Keratinocyte (primary cell): Measurements from ENCODE around the gene SORL1.

Source experiments
- EZH2 ChIP-seq: IDR thresholded peaks from one replicate; pipeline ENCODE4 v1.6.1; 2012; ENCODE audit warnings: inconsistent platforms, mild to moderate bottlenecking, low read length, moderate library complexity
- TF ChIP-seq, protein P1 (sequence below), 3 experiments: IDR thresholded peaks in 1 of 3; conservative IDR thresholded peaks in 1 of 3; optimal IDR thresholded peaks in 1 of 3; 2 replicates in 2 of 3; 3 replicates in 1 of 3; pipeline versions ENCODE3 to v1.5.1; 2011; ENCODE audit warnings: low read length in 3 of 3, mild to moderate bottlenecking in 3 of 3, moderate library complexity in 2 of 3, control low read depth in 1 of 3, inconsistent platforms in 1 of 3; ENCODE audit not compliant: insufficient read depth in 2 of 3; ENCODE audit errors: extremely low read depth in 1 of 3

DNA sequence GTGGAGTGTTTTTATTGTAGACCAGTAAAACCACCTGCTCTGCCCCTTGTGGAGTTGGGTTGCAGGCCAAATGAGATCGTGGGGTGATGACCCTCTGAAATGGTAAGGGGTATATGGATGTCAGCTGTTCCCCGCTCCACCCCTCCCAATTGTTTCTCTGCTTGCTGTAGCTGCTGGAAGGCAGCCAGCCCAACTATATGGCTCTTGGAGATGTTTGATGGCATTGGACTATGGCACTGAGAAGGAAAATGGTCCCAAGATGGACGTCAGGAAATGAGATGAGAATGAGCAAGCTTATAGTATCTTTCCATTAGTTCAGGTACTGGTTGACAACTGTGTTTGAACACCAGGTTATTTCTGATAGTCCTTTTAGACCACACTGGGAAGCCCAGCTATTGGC lies 95.5 kb downstream of the SORL1 start:
- TF ChIP-seq, protein P1, sequence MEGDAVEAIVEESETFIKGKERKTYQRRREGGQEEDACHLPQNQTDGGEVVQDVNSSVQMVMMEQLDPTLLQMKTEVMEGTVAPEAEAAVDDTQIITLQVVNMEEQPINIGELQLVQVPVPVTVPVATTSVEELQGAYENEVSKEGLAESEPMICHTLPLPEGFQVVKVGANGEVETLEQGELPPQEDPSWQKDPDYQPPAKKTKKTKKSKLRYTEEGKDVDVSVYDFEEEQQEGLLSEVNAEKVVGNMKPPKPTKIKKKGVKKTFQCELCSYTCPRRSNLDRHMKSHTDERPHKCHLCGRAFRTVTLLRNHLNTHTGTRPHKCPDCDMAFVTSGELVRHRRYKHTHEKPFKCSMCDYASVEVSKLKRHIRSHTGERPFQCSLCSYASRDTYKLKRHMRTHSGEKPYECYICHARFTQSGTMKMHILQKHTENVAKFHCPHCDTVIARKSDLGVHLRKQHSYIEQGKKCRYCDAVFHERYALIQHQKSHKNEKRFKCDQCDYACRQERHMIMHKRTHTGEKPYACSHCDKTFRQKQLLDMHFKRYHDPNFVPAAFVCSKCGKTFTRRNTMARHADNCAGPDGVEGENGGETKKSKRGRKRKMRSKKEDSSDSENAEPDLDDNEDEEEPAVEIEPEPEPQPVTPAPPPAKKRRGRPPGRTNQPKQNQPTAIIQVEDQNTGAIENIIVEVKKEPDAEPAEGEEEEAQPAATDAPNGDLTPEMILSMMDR (optimal IDR thresholded peaks at IDR 0.05 in 1 of 3, IDR thresholded peaks at IDR 0.05 in 1 of 3, conservative IDR thresholded peaks at IDR 0.05 in 1 of 3; ENCODE audit: extremely low read depth in 1 of 3, insufficient read depth in 2 of 3, low read length in 3 of 3) = no peak
- TF ChIP-seq EZH2 = no peak
